HCT116 (cell line): Measurements from ENCODE around the gene IL19. TPM values are rescaled to one million over a fixed set of nuclear protein-coding genes. Genes with fewer than 3 reads are reported as not detected.

ENCODE experiments used
- ATAC-seq: fragments of 200-7000 bp; cut with Tn5 transposase; 2 replicates; pipeline ENCODE4 v1.9.1; 2020; ENCODE audit warnings: mild to moderate bottlenecking, moderate library complexity
- BruUV-seq: library from RNA; stranded (reverse); fragments of 400-500 nt; replicated peaks from 2 replicates; lab custom pipeline; 2021; lab: Mats Ljungman, UMichigan
- CTCF ChIA-PET: fragments of 300-600 bp; sonication (Branson Sonifier 250); formaldehyde crosslinking; loops from one replicate; lab custom pipeline; 2021; ENCODE audit warnings: antibody characterized with exemption; lab: Charles Lee
- POLR2A ChIA-PET: fragments of 300-600, 350-600 bp; sonication (Branson Sonifier 250); formaldehyde crosslinking; loops from one replicate; lab custom pipeline; 2021; ENCODE audit warnings: antibody characterized with exemption; lab: Charles Lee
- RAD21 ChIA-PET, 2 experiments: fragments of 300-600 bp; sonication (Branson Sonifier 250); formaldehyde crosslinking; loops; one replicate each; lab custom pipeline; 2023; ENCODE audit warnings: low total read pairs in 2 of 2; ENCODE audit not compliant: uncharacterized antibody in 2 of 2, unreplicated experiment in 2 of 2, low non-redundant PET in 1 of 2; lab: Charles Lee
- DNase-seq: peaks from one replicate; pipeline ENCODE4 v3.0.0-alpha.2; 2010; ENCODE audit warnings: low read depth, low spot score
- H2AFZ ChIP-seq: fragments of 200-600 bp; shearing (Covaris generic), sonication (generic); 2 replicates; pipeline ENCODE4 v1.6.1; 2017; ENCODE audit warnings: low read depth, mixed run types, mixed read lengths, antibody characterized with exemption, low read length; ENCODE audit not compliant: poor library complexity, severe bottlenecking
- H3K27ac ChIP-seq: 2 replicates; pipeline ENCODE4 v1.5.1; 2012; ENCODE audit warnings: low read depth, low read length
- H3K27me3 ChIP-seq: fragments of 200-600 bp; sonication (generic); 2 replicates; pipeline ENCODE4 v1.6.1; 2016; ENCODE audit warnings: mixed run types, low read length, mixed read lengths; ENCODE audit not compliant: insufficient read depth
- H3K36me3 ChIP-seq, 2 experiments: fragments of 200-500 bp in 1 of 2; fragments of 200-600 bp in 1 of 2; sonication (Bioruptor generic) in 1 of 2; sonication (generic) in 1 of 2; 2 replicates each; pipeline versions ENCODE4 v1.5.1 to v1.6.1; 2014 to 2016; ENCODE audit warnings: low read length in 2 of 2, inconsistent platforms in 1 of 2, mixed read lengths in 1 of 2, mixed run types in 1 of 2; ENCODE audit not compliant: insufficient read depth in 2 of 2, control insufficient read depth in 1 of 2
- H3K4me1 ChIP-seq, 2 experiments: fragments of 200-600 bp in 1 of 2; sonication (generic) in 1 of 2; 2 replicates each; pipeline versions ENCODE4 v1.5.1 to v1.6.1; 2012 to 2017; ENCODE audit warnings: low read length in 2 of 2, inconsistent platforms in 1 of 2, mild to moderate bottlenecking in 1 of 2, mixed read lengths in 1 of 2, mixed run types in 1 of 2, moderate library complexity in 1 of 2; ENCODE audit not compliant: insufficient read depth in 2 of 2, control insufficient read depth in 1 of 2
- H3K4me2 ChIP-seq: fragments of 200-600 bp; sonication (generic); 2 replicates; pipeline ENCODE4 v1.6.1; 2017; ENCODE audit warnings: mixed run types, low read length, mixed read lengths
- H3K4me3 ChIP-seq, 2 experiments: fragments of 200-600 bp in 1 of 2; sonication (generic) in 1 of 2; replicated peaks in 1 of 2; 2 replicates each; pipeline ENCODE4 v1.5.1; 2011 to 2016; ENCODE audit warnings: low read length in 2 of 2, control low read depth in 1 of 2, low read depth in 1 of 2, mild to moderate bottlenecking in 1 of 2, mixed read lengths in 1 of 2, mixed run types in 1 of 2
- H3K79me2 ChIP-seq: fragments of 200-600 bp; sonication (generic); 2 replicates; pipeline ENCODE4 v1.6.1; 2017; ENCODE audit warnings: mild to moderate bottlenecking, mixed run types, low read length, moderate library complexity, mixed read lengths; ENCODE audit not compliant: insufficient read depth
- H3K9ac ChIP-seq: fragments of 200-600 bp; sonication (generic); 2 replicates; pipeline ENCODE4 v1.6.1; 2016; ENCODE audit warnings: low read length, mixed read lengths
- H3K9me2 ChIP-seq: fragments of 200-600 bp; sonication (generic), shearing (Covaris generic); 2 replicates; pipeline ENCODE4 v1.6.1; 2017; ENCODE audit warnings: mixed run types, mild to moderate bottlenecking, moderate library complexity; ENCODE audit not compliant: insufficient read depth
- H3K9me3 ChIP-seq, 2 experiments: fragments of 200-500 bp in 1 of 2; fragments of 200-600 bp in 1 of 2; sonication (Bioruptor generic) in 1 of 2; sonication (generic) in 1 of 2; 2 replicates each; pipeline ENCODE4 v1.6.1; 2014 to 2017; ENCODE audit warnings: low read length in 2 of 2, mixed read lengths in 2 of 2, inconsistent platforms in 1 of 2, low read depth in 1 of 2, mild to moderate bottlenecking in 1 of 2, mixed run types in 1 of 2, moderate library complexity in 1 of 2; ENCODE audit not compliant: control insufficient read depth in 1 of 2, insufficient read depth in 1 of 2
- H4K20me1 ChIP-seq: fragments of 200-600 bp; sonication (generic), shearing (Covaris generic); 2 replicates; pipeline ENCODE4 v1.6.1; 2017; ENCODE audit warnings: mixed run types, mild to moderate bottlenecking, moderate library complexity; ENCODE audit not compliant: insufficient read depth
- CBX3 ChIP-seq: IDR thresholded peaks from 2 replicates; pipeline ENCODE4 v1.6.1; 2012; ENCODE audit warnings: low read depth
- CEBPB ChIP-seq: IDR thresholded peaks from 2 replicates; pipeline ENCODE4 v1.6.1; 2012; ENCODE audit warnings: low read depth
- CTCF ChIP-seq, 3 experiments: fragments of 200-600 bp in 1 of 3; sonication (generic) in 1 of 3; IDR thresholded peaks in 2 of 3; conservative IDR thresholded peaks in 1 of 3; 2 replicates each; pipeline ENCODE4 v1.5.1; 2012 to 2017; ENCODE audit warnings: low read depth in 2 of 3, low read length in 2 of 3, antibody characterized with exemption in 1 of 3, borderline replicate concordance in 1 of 3, control low read depth in 1 of 3, mild to moderate bottlenecking in 1 of 3, mixed read lengths in 1 of 3, mixed run types in 1 of 3, moderate library complexity in 1 of 3; ENCODE audit not compliant: insufficient read depth in 1 of 3
- EGR1 ChIP-seq: IDR thresholded peaks from 2 replicates; pipeline ENCODE4 v1.6.1; 2012; ENCODE audit warnings: low read depth
- EZH2 ChIP-seq: fragments of 200-600 bp; sonication (generic); IDR thresholded peaks from 2 replicates; pipeline ENCODE4 v1.6.1; 2017; ENCODE audit warnings: antibody characterized with exemption, mixed run types
- EZH2phosphoT487 ChIP-seq: fragments of 200-600 bp; IDR thresholded peaks from 2 replicates; pipeline ENCODE4 v1.6.1; 2018; ENCODE audit warnings: antibody characterized with exemption, borderline replicate concordance
- JUND ChIP-seq: IDR thresholded peaks from 2 replicates; pipeline ENCODE4 v1.6.1; 2012
- MAX ChIP-seq: IDR thresholded peaks from 2 replicates; pipeline ENCODE4 v1.6.1; 2012
- POLR2A ChIP-seq: IDR thresholded peaks from 2 replicates; pipeline ENCODE4 v1.7.0; 2011; ENCODE audit warnings: borderline replicate concordance; ENCODE audit not compliant: insufficient read depth, insufficient read length; ENCODE audit errors: extremely low read depth
- POLR2AphosphoS5 ChIP-seq: IDR thresholded peaks from 2 replicates; pipeline ENCODE4 v1.6.1; 2011; ENCODE audit warnings: mild to moderate bottlenecking, low read depth, low read length, moderate library complexity
- RAD21 ChIP-seq: IDR thresholded peaks from 2 replicates; pipeline ENCODE4 v1.6.1; 2012; ENCODE audit warnings: low read depth, mild to moderate bottlenecking
- SIN3A ChIP-seq: IDR thresholded peaks from 2 replicates; pipeline ENCODE4 v1.6.1; 2012; ENCODE audit warnings: low read depth
- SP1 ChIP-seq: IDR thresholded peaks from 2 replicates; pipeline ENCODE4 v1.6.1; 2012; ENCODE audit warnings: low read depth
- SRF ChIP-seq: IDR thresholded peaks from 2 replicates; pipeline ENCODE4 v1.6.1; 2012; ENCODE audit warnings: low read depth
- TCF7L2 ChIP-seq: IDR thresholded peaks from 2 replicates; pipeline ENCODE4 v1.7.0; 2011; ENCODE audit warnings: borderline replicate concordance, inconsistent platforms; ENCODE audit not compliant: insufficient read depth, insufficient read length; ENCODE audit errors: extremely low read depth
- YY1 ChIP-seq: IDR thresholded peaks from 2 replicates; pipeline ENCODE4 v1.6.1; 2011; ENCODE audit warnings: low read length, low read depth, moderate library complexity, mild to moderate bottlenecking; ENCODE audit not compliant: insufficient replicate concordance; ENCODE audit errors: extremely low read depth
- ZBTB33 ChIP-seq: IDR thresholded peaks from 2 replicates; pipeline ENCODE4 v1.6.1; 2011; ENCODE audit warnings: mild to moderate bottlenecking, low read length, moderate library complexity; ENCODE audit not compliant: insufficient replicate concordance; ENCODE audit errors: extremely low read depth
- ZNF274 ChIP-seq: fragments of 200-500 bp; sonication (Bioruptor generic); IDR thresholded peaks from 2 replicates; pipeline ENCODE4 v1.6.1; 2014; ENCODE audit warnings: mild to moderate bottlenecking, low read depth, low read length, inconsistent platforms
- intact Hi-C: fragments of 100-400 bp; cut with micrococcal nuclease; formaldehyde crosslinking; loops from 2 replicates; pipeline ENCODE4 v1.10.0; 2022
- total RNA-seq: library from RNA; stranded (reverse); gene quantifications from one replicate; pipeline ENCODE4 v1.2.1, GENCODE V29; 2021; ENCODE audit not compliant: unreplicated experiment
- TF ChIP-seq, protein P1 (sequence below): IDR thresholded peaks from 2 replicates; pipeline ENCODE4 v1.6.1; 2012; ENCODE audit warnings: low read depth
- TF ChIP-seq, protein P2 (sequence below): IDR thresholded peaks from 2 replicates; pipeline ENCODE4 v1.6.1; 2012

IL19 gene
- total RNA-seq, 1 experiment from 2014 or later, result not detected

- Histone ChIP-seq H3K27ac (no peak overlapping the region), H2AFZ (no peak overlapping the region), H3K27me3 (no peaks in the 10 kb centered on the region), H3K9me3 (no peaks in the 10 kb centered on the region), H3K4me1 (peaks cover 0 to 6% of the 10 kb centered on the region in 2 experiments; a peak in 1 of 4 replicates), H3K79me2 (no peaks in the 10 kb centered on the region), H3K9me2 (no peaks in the 10 kb centered on the region), H3K4me3 (no peak overlapping the region), H3K4me2 (no peak overlapping the region), H3K36me3 (no peaks in the 10 kb centered on the region), H3K9ac (no peak overlapping the region), H4K20me1 (no peaks in the 10 kb centered on the region)
- ATAC-seq, result no peak
- no peak for DNase-seq
- ChIA-PET RAD21 (no interaction called here), CTCF (no interaction called here), POLR2A (no interaction called here)
- intact Hi-C loops, result no loop called here
- no TSS peak for BruUV-seq
- TF ChIP-seq POLR2A, result no peak
- TF ChIP-seq CEBPB, result no peak
- TF ChIP-seq CBX3, result no peak
- TF ChIP-seq, protein P1, sequence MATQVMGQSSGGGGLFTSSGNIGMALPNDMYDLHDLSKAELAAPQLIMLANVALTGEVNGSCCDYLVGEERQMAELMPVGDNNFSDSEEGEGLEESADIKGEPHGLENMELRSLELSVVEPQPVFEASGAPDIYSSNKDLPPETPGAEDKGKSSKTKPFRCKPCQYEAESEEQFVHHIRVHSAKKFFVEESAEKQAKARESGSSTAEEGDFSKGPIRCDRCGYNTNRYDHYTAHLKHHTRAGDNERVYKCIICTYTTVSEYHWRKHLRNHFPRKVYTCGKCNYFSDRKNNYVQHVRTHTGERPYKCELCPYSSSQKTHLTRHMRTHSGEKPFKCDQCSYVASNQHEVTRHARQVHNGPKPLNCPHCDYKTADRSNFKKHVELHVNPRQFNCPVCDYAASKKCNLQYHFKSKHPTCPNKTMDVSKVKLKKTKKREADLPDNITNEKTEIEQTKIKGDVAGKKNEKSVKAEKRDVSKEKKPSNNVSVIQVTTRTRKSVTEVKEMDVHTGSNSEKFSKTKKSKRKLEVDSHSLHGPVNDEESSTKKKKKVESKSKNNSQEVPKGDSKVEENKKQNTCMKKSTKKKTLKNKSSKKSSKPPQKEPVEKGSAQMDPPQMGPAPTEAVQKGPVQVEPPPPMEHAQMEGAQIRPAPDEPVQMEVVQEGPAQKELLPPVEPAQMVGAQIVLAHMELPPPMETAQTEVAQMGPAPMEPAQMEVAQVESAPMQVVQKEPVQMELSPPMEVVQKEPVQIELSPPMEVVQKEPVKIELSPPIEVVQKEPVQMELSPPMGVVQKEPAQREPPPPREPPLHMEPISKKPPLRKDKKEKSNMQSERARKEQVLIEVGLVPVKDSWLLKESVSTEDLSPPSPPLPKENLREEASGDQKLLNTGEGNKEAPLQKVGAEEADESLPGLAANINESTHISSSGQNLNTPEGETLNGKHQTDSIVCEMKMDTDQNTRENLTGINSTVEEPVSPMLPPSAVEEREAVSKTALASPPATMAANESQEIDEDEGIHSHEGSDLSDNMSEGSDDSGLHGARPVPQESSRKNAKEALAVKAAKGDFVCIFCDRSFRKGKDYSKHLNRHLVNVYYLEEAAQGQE, result no peak
- TF ChIP-seq, protein P2, sequence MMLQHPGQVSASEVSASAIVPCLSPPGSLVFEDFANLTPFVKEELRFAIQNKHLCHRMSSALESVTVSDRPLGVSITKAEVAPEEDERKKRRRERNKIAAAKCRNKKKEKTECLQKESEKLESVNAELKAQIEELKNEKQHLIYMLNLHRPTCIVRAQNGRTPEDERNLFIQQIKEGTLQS, result no peak
- TF ChIP-seq MAX, result no peak
- no peak for TF ChIP-seq POLR2AphosphoS5
- TF ChIP-seq SRF, result no peak
- TF ChIP-seq CTCF (IDR thresholded peaks at IDR 0.05 in 2 of 3, conservative IDR thresholded peaks at IDR 0.05 in 1 of 3; ENCODE audit: borderline replicate concordance in 1 of 3, insufficient read depth in 1 of 3, low read depth in 2 of 3, low read length in 2 of 3), result no peak
- no peak for TF ChIP-seq SIN3A
- TF ChIP-seq EZH2phosphoT487, result no peak
- no peak for TF ChIP-seq EZH2
- TF ChIP-seq RAD21, result no peak
- TF ChIP-seq EGR1, result no peak
- TF ChIP-seq TCF7L2, result no peak
- no peak for TF ChIP-seq JUND
- TF ChIP-seq YY1, result no peak
- no peak for TF ChIP-seq SP1
- no peak for TF ChIP-seq ZNF274
- no peak for TF ChIP-seq ZBTB33
Measured at GRCh38 chr1:206891412-206891811, 120.8 kb downstream of the IL19 start.
